GM10847 (cell line): Measurements from ENCODE around the gene OSBPL2.

ENCODE experiments used
- POLR2A ChIP-seq: IDR thresholded peaks from 2 replicates; pipeline ENCODE4 v1.6.1; 2011; ENCODE audit not compliant: insufficient read length; ENCODE audit errors: extremely low read depth

Gene OSBPL2

GRCh38 chr20:62328684-62329388, 90.5 kb downstream of the OSBPL2 start:
- no peak for TF ChIP-seq POLR2A

GRCh38 chr20:62329389-62330377, 91.4 kb downstream of the OSBPL2 start:
- TF ChIP-seq POLR2A, result no peak

- TF ChIP-seq POLR2A, result no peak
These were observed 92.4 kb downstream of the OSBPL2 start for GRCh38 chr20:62330576-62331317.

GRCh38 chr20:62331347-62331746, 93.0 kb downstream of the OSBPL2 start:
- TF ChIP-seq POLR2A, result no peak

DNA sequence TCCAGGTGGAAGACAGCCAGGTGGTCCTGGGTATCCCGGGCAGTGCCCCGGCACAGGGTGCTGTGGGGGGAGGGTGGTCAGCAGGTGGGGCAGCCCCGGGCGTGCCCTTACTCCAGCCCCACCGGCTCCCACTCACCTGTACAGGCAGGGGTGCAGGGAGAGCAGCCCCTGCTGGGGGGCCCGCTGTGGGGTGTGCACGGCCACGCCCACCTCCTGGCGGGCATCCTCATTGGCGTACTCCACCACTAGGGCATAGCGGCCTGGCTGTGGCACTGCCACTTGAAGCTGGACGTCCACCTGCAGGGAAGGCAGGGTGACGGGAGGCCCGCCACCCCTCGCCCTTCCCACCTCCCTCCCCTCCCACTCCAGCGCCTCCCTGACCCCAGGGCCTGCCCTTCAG, 94.1 kb downstream of the OSBPL2 start:
- no peak for TF ChIP-seq POLR2A

DNA sequence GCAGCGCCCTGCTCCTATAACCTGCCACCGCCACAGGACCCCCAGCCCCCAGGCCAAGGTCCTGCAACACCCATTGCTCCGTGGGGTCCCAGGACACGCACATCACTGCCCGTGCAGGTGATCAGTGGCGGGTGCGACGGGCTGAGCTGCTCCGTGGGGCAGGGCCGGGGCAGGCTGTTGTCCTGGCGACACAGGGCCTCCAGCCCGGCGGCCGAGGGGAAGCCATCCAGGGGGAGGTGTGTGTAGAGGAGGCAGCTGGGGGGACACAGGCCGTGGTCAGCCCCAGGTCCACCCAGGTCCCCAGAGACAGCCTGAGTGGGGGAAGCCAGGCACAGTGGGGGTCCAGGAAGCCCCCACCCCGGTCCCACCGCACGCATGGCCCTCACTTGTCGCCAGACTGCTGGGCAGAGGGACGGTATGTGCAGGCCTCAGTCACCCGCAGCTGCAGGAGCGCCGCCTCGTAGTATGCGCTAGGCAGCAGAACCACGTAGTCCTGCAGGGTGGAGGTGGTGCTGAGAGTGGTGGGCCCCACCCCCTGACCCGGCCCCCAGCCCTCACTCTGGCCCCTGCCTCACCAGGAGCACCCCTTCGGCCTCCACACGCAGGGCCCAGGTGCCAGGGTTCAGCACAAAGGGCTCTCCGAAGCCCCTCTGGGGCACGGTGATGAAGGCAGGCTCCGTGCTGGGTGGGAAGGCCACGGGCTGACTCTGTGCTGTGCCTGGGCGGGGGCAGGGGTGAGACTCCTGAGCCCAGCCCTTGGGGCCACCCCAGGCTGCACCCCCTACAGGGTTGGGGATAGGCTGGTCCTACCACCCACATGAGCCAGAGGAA, 94.9 kb downstream of the OSBPL2 start:
- no peak for TF ChIP-seq POLR2A

- TF ChIP-seq POLR2A, result no peak
These were observed 95.7 kb downstream of the OSBPL2 start for GRCh38 chr20:62333820-62334595.

DNA sequence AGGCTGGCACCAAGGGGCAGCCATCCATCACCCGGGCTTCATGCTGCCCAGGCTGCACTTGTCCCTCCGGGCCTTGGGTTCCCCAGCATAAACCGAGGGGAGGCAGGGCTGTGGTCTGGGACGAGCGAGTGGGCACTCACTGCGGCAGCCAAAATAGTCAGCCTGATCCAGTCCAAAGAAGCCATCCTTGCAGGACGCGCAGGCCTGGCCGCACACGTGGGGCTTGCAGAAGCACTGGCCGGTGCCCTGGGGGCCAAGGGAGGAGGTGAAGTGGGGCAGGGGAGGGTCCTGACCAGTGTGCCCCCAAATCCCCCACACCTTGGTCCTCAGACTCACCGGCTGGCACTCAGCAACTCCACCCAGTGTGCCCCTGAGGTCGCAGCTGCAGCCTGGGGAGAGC, 96.6 kb downstream of the OSBPL2 start:
- no peak for TF ChIP-seq POLR2A

- TF ChIP-seq POLR2A, result no peak
These were observed 97.2 kb downstream of the OSBPL2 start for GRCh38 chr20:62335532-62335931.

GRCh38 chr20:62336329-62336728, 98.0 kb downstream of the OSBPL2 start:
- no peak for TF ChIP-seq POLR2A

DNA sequence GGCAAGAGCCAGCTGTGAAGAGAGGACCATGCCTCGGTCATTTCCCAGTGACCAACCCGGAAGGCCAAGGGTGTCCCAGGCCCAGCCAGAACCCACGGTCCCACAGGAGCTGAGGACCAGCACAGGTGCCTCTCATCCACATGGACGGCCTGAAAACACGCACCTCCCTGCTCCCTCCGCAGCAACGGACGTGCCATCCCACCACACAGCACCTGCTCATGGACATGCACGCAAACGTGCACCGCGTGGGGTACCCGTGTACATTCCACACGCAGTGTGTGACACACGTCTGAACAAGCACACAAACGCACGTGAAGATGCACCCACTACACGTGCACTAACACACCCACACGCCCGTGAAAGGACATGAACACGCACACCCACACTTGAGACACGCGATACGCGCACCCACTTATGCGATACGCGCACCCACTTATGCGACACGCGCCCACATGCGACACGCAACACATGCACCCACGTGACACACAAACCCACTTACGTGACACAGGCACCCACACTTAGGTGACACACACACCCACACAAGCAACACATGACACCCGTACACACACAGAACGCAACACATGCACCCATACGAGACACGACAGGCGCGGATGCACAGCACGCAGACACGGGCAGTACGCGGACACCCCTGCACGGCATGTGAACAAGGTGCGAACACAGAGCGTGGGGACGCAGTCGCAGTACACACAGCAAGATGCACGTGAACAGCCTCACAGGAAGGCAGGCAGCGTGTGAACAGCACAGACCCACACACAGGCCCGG, 98.6 kb downstream of the OSBPL2 start:
- no peak for TF ChIP-seq POLR2A

- no peak for TF ChIP-seq POLR2A
These were observed 99.4 kb downstream of the OSBPL2 start for GRCh38 chr20:62337558-62338293.

DNA sequence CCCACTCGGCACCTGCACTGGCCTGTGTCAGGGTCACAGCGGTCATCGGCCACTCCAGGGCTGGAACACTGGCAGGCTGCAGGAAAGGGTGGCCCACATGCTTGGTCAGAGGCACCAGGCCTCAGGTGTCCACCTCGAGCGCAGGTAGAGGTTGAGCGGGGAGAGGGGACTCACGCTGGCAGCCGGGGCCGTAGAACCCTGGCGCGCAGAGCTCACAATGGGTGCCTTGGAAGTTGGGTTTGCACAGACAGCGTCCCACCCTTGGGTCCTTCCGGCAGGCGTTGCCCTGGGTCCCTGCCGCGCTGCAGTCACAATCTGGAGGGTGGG, 99.9 kb downstream of the OSBPL2 start:
- TF ChIP-seq POLR2A, result no peak
